Astrocyte (in vitro differentiated cells and primary cell): Measurements from ENCODE around the gene AARS2.

ENCODE experiments used
- CTCF ChIP-seq: IDR thresholded peaks from 2 replicates; pipeline ENCODE4 v1.5.1; 2011; ENCODE audit warnings: low read depth, mild to moderate bottlenecking, inconsistent platforms, low read length, moderate library complexity; ENCODE audit not compliant: insufficient read depth
- EZH2 ChIP-seq: IDR thresholded peaks from 2 replicates; pipeline ENCODE4 v1.6.1; 2012; ENCODE audit warnings: mild to moderate bottlenecking, low read length, inconsistent platforms; ENCODE audit not compliant: insufficient read depth

GRCh38 chr6:44261581-44261980 lies 51.6 kb downstream of the AARS2 start:
- no peak for TF ChIP-seq CTCF
- no peak for TF ChIP-seq EZH2
